ENCODE measurements around the gene DOCK2.
"Not testable (repeated sequence)": the region's sequence is repeated elsewhere in the genome, so short reads cannot be mapped to it uniquely, and the experiment has no call there.

Gene DOCK2

DNA sequence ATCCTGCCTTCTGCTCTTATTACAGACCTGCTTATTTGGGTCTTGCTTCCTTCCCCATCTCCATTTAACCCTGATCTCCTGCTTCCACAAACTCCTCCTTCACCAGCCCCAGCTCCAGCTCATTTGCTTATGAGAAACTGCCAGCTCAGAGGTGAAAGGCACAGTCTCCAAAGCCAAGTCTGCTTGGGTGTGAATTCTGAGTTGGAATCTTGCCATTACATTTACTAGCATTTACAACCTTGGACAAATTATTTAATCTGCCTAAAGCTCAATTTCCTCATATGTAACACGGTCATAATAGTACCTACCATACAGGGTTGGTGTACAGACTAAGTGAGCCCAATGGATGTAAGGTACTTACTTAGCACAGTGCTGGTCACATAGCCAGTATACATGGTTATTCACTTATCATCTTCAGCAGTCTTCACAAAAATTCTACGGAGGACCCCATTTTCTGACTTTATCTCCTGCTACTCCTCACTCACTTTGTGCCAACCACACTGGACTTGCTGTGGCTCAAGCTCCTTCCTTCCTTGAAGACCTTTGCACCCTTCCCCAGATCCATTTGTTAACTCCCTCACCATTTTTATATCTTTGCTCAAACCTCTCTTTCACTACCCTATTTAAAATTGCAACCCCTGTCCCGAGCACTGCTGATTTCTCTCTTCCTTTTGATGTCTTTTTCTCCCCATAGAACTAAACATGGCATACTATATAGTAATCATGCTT is 86.2 kb downstream of the DOCK2 start:
- DNase-seq = no peak

DNA sequence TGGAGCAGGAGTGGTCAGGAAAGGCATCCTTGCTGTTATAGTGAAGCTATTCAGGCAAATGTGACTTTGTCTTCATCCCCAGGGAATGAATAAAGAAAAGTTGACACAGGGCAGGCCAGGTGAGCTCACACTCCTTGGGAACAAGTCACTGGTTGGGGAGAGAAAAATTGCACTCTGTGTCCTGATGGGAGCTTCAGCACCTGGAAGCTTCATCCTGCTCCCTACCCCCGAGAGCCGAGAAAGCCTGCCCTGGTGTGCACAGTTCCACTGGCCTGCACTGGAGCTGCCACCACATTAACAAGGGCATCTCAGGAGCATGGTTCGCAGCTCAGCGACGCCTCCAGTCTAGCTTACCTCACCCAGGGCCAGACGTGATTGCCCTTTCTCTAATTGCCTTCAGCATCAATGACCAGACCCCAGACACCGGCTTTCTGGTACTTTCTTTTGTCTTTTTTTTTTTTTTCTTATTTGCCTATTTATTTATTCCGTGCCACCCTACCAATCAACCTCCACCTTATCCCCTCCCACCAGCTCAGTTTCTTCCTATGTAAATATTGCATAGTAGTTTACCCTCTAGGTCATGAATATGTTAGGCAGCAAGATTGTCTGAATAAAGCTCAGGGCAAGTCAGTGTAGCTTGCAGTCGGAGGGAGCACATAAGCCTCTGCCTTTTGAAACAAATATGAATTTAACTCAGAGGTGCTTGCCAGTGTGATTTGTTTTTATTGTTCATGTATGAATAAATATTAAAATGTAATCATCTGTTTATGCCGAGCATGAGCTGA is 87.4 kb downstream of the DOCK2 start:
- DNase-seq = no peak

DNA sequence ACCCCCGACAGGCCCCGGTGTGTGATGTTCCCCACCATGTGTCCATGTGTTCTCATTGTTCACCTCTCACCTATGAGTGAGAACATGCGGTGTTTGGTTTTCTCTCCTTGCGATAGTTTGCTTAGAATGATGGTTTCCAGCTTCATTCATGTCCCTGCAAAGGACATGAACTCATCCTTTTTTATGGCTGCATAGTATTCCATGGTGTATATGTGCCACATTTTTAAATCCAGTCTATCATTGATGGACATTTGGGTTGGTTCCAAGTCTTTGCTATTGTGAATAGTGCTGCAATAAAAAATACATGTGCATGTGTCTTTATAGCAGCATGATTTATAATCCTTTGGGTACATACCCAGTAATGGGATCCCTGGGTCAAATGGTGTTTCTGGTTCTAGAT is 88.6 kb downstream of the DOCK2 start:
- DNase-seq = not testable (repeated sequence)

- no peak for DNase-seq
Measured at GRCh38 chr5:169728418-169728817, 91.3 kb downstream of the DOCK2 start.

DNA sequence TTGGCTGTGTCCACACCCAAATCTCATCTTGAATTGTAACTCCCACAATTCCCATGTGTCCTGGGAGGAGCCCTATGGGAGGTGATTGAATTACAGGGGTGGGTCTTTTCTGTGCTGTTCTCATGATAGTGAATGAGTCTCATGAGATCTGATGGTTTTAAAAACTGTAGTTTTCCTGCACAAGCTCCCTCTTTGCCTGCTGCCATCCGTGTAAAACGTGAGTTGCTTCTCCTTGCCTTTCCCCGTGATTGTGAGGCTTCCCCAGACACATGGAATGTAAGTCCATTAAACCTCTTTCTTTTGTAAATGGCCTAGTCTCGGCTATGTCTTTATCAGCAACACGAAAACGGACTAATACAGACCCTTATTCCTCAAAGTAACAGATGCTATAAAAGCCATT is 94.1 kb downstream of the DOCK2 start:
- no peak for DNase-seq

- DNase-seq = no peak
Measured at GRCh38 chr5:169732841-169733240, 95.8 kb downstream of the DOCK2 start.

GRCh38 chr5:169735913-169736312 is 98.8 kb downstream of the DOCK2 start:
- no peak for DNase-seq

DNA sequence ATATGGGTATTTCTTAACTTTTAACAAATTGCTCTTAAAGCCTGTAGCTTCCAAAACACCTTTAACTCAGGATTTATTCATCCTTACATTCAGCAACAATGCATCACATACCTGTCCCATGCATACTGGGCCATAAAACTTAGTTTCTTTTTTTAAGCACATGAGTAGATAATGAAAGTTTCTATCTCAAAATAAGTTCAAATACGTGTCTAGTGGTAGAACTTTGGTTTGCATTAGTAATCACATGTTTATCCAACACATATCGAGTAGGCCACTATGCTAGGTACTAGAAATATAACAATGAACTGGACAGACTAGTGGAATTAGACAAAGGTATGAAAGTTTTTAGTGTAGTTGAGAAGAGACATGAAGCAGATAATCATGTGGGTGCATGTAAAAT is 99.6 kb downstream of the DOCK2 start:
- no peak for DNase-seq

DNA sequence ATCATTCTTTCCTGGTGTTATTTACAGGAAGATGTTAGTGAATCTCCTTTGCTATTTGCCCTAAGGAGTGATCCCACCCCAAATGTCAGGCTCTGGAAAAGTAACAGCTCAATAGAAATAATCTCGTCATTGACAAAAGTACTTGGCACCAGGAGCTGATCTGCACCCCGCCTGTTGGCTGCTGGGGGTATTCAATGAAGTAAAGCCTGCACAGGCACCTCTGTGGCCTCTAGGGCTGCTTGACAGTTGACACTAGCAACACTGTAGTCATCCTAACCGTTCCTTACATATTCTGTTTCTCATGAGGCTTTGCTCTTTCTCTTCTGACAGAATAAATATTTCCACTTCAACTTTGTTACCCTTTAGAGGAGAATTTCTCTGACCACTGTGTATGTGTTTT is 103.4 kb downstream of the DOCK2 start:
- DNase-seq = no peak

GRCh38 chr5:169742771-169743296 is 105.8 kb downstream of the DOCK2 start:
- DNase-seq = peak; percentile 40

- DNase-seq = no peak
Measured at GRCh38 chr5:169744336-169744735, 107.3 kb downstream of the DOCK2 start.

- DNase-seq = no peak
Measured at GRCh38 chr5:169745441-169746146, 108.5 kb downstream of the DOCK2 start.

GRCh38 chr5:169746147-169746694 is 109.1 kb downstream of the DOCK2 start:
- DNase-seq = no peak

DNA sequence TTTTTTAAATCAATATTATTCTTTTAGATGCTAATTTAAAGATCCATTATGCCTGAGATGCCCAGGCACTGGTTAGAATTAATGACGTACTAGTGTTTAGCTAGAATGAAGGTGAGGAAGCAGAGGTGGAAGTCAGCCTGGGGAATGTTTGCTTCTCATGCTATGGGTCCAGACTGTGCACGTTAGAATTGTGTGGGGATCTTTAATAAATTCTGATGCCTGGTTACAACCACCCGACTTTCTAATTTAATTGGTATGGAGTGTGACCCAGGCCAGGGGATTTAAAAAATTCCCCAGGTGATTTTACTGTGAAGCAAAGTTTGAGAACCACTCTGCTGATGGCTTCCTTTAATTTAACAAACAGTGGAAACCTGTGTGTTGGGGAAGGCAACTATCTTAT is 111.1 kb downstream of the DOCK2 start:
- DNase-seq = no peak

DNA sequence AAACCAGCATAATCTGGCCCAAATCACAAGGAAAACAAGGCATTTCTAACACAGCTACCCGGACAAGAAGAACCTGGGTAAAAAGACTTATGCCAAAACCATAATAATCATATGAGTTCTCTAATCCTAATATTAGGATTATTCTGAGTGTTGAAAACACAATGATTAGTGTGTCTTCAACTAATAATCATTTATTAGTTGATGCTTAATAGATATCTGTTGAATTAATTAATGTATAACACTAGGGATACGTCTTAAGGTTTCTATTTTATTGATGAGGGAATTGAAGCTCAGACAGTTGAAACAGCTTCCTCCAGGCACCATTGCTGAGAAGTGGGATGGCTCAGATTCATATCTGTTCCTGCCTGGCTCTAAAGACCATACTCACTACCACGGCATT is 112.2 kb downstream of the DOCK2 start:
- DNase-seq = no peak

- DNase-seq = no peak
Measured at GRCh38 chr5:169751490-169751889, 114.4 kb downstream of the DOCK2 start.

DNA sequence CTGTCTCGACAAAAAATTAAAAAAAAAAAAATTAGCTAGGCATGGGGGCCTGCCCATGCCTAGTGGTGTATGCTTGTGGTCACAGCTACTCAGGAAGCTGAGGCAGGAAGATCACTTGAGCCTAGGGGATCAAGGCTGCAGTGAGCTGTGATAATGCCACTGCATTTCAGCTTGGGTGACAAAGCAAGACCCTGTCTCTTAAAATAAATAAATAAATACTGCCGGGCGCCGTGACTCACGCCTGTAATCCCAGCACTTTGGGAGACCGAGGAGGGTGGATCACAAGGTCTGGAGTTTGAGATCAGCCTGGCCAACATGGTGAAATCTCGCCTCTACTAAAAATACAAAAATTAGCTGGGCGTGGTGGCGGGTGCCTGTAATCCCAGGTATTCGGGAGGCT is 115.5 kb downstream of the DOCK2 start:
- not testable (repeated sequence) for DNase-seq

DNA sequence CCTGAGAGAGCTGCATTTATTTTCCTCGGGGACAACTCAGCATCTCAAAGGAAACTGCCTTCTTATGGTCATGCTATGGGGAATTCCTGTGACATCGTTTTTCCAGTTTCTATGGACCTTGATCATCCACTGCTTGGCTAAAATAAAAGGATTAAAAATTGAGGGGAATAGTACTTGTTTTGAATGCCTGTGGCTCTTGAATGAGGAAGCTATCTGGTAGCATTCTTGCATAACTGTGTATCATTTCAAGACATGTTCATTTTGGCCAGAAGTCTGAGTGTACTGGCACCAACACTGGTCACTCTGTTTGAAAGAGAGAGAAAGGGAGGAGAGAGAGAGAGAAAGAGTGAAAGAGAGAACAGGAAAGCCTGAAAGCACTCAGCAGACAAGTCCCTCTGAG is 116.7 kb downstream of the DOCK2 start:
- no peak for DNase-seq

GRCh38 chr5:169754737-169755136 is 117.7 kb downstream of the DOCK2 start:
- DNase-seq = no peak

DNA sequence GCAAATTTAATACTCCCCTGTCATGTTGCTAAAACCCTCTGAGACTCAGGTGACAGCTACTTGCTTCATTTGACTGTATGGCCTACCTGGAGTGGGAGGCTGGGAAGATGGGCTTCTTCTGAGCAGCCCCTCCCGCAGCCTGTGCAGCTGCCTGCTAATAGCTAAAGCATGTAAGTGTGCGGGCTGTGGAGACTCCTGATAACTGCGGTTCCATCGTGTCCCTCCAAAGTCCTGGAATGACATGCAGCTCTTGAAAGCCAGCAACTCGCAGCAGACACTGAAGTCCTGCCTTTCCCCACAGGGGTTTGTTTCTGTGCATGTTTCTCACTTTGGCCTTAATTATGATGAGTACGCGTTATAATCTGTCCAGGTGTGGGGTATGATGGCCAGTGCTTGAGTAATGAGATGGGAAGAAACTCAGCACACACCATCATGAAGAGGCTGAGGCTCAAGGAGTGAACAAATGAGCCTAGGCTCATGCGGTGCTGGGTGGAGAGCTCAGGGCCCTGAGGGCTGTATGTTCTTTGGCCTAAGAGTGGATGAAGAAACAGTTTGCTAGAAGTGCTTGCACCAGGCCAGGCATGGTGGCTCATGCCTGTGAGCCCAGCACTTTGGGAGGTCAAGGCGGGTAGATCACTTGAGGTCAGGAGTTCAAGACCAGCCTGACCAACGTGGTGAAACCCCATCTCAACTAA is 119.1 kb downstream of the DOCK2 start:
- DNase-seq = no peak

DNA sequence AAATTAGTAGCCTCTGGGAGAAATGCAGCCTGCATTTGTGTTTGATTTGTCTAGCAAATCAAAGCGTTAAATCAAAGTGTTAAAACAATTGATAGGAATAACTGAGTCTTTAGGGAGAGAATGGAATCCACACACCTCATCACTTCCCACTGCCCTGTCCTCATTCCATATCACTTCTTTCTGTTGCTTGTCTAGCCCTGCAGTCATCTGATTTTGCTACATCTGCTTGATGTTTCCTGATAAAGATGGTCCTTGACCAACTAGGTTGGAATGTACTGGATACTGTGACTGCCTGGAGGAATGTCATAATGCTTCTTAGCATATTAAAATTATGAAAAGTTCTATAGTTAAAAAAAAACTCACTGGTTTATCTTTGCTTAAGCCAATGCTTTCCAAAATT is 119.9 kb downstream of the DOCK2 start:
- no peak for DNase-seq

- no peak for DNase-seq
Measured at GRCh38 chr5:169758886-169759285, 121.8 kb downstream of the DOCK2 start.

- DNase-seq = no peak
Measured at GRCh38 chr5:169760229-169760628, 123.2 kb downstream of the DOCK2 start.
